CD14-positive monocyte (primary cell): ENCODE data around the gene HUNK. TPM values are rescaled to one million over a fixed set of nuclear protein-coding genes. Genes with fewer than 3 reads are reported as not detected.

Source experiments
- DNase-seq, 3 donors: peaks; one replicate each; pipeline ENCODE4 v3.0.0-alpha.2; 2011 to 2022
- H2AFZ ChIP-seq: 2 replicates; pipeline ENCODE4 v1.6.0; 2012; ENCODE audit warnings: mild to moderate bottlenecking, low read depth, low read length, inconsistent platforms; ENCODE audit not compliant: insufficient read depth, poor library complexity, severe bottlenecking
- H3K27ac ChIP-seq, 2 donors: 1 replicate in 1 of 2; 2 replicates in 1 of 2; pipeline ENCODE4 v1.5.1; 2012 to 2013; ENCODE audit warnings: low read length in 2 of 2, control low read depth in 1 of 2, inconsistent platforms in 1 of 2, low read depth in 1 of 2, mild to moderate bottlenecking in 1 of 2
- H3K27me3 ChIP-seq, 2 donors: one replicate each; pipeline versions ENCODE4 v1.6.0 to v1.6.1; 2011 to 2013; ENCODE audit warnings: low read length in 2 of 2; ENCODE audit not compliant: control insufficient read depth in 2 of 2, insufficient read depth in 2 of 2
- H3K36me3 ChIP-seq, 2 donors: replicated peaks in 1 of 2; 1 replicate in 1 of 2; 2 replicates in 1 of 2; pipeline versions ENCODE4 v1.5.1 to v1.6.1; 2012 to 2013; ENCODE audit warnings: low read length in 2 of 2, control low read depth in 1 of 2, inconsistent platforms in 1 of 2, mild to moderate bottlenecking in 1 of 2; ENCODE audit not compliant: insufficient read depth in 2 of 2, control insufficient read depth in 1 of 2
- H3K4me1 ChIP-seq, 2 donors: 1 replicate in 1 of 2; 2 replicates in 1 of 2; pipeline versions ENCODE4 v1.5.1 to v1.6.1; 2012 to 2013; ENCODE audit warnings: low read length in 2 of 2, control low read depth in 1 of 2, inconsistent platforms in 1 of 2, mild to moderate bottlenecking in 1 of 2, moderate library complexity in 1 of 2; ENCODE audit not compliant: insufficient read depth in 2 of 2, control insufficient read depth in 1 of 2
- H3K4me2 ChIP-seq: replicated peaks from 2 replicates; pipeline ENCODE3; 2012; ENCODE audit warnings: low read length, moderate library complexity, mild to moderate bottlenecking; ENCODE audit not compliant: poor library complexity, severe bottlenecking; ENCODE audit errors: extremely low read depth
- H3K4me3 ChIP-seq, 3 experiments: fragments of 200-600 bp in 1 of 3; sonication (generic) in 1 of 3; replicated peaks in 1 of 3; 1 replicate in 2 of 3; 2 replicates in 1 of 3; pipeline ENCODE4 v1.5.1; 2011 to 2013; ENCODE audit warnings: low read length in 3 of 3, mild to moderate bottlenecking in 3 of 3, control low read depth in 2 of 3, low read depth in 2 of 3, inconsistent platforms in 1 of 3, moderate library complexity in 1 of 3
- H3K79me2 ChIP-seq: 2 replicates; pipeline ENCODE4 v1.6.0; 2012; ENCODE audit warnings: mild to moderate bottlenecking, control low read depth, inconsistent platforms, low read length, moderate library complexity; ENCODE audit not compliant: insufficient read depth
- H3K9ac ChIP-seq: 2 replicates; pipeline ENCODE4 v1.6.0; 2017; ENCODE audit warnings: low read length, mild to moderate bottlenecking; ENCODE audit not compliant: insufficient read depth, poor library complexity, severe bottlenecking
- H3K9me3 ChIP-seq, 2 donors: replicated peaks in 1 of 2; 1 replicate in 1 of 2; 2 replicates in 1 of 2; pipeline versions ENCODE4 v1.5.1 to v1.6.1; 2012 to 2013; ENCODE audit warnings: low read length in 2 of 2, control low read depth in 1 of 2; ENCODE audit not compliant: control insufficient read depth in 1 of 2, insufficient read depth in 1 of 2
- H4K20me1 ChIP-seq: 2 replicates; pipeline ENCODE4 v1.6.0; 2012; ENCODE audit warnings: mild to moderate bottlenecking, low read length, control low read depth, moderate library complexity; ENCODE audit not compliant: insufficient read depth
- H3K27ac Mint-ChIP-seq, 7 donors: one replicate each; pipeline ENCODE4 v1.8.0; 2020; ENCODE audit warnings: mild to moderate bottlenecking in 7 of 7, mixed read lengths in 7 of 7, moderate library complexity in 6 of 7, inconsistent platforms in 2 of 7
- H3K27me3 Mint-ChIP-seq, 3 donors: one replicate each; pipeline ENCODE4 v1.8.0; 2021 to 2022; ENCODE audit warnings: low read depth in 3 of 3, mild to moderate bottlenecking in 3 of 3, mixed read lengths in 3 of 3, moderate library complexity in 3 of 3, inconsistent platforms in 1 of 3
- H3K36me3 Mint-ChIP-seq, 2 donors: one replicate each; pipeline ENCODE4 v1.8.0; 2020; ENCODE audit warnings: mixed read lengths in 2 of 2, inconsistent platforms in 1 of 2, mild to moderate bottlenecking in 1 of 2
- H3K4me1 Mint-ChIP-seq: one replicate; pipeline ENCODE4 v1.8.0; 2020; ENCODE audit warnings: mild to moderate bottlenecking, mixed read lengths
- H3K4me3 Mint-ChIP-seq, 2 donors: one replicate each; pipeline ENCODE4 v1.8.0; 2020; ENCODE audit warnings: mild to moderate bottlenecking in 2 of 2, mixed read lengths in 2 of 2, moderate library complexity in 1 of 2
- H3K9me3 Mint-ChIP-seq, 7 donors: one replicate each; pipeline ENCODE4 v1.8.0; 2020 to 2022; ENCODE audit warnings: mixed read lengths in 7 of 7, mild to moderate bottlenecking in 6 of 7, moderate library complexity in 6 of 7, inconsistent platforms in 2 of 7
- WGBS: methylation state at CpG from one replicate; pipeline ENCODE4 v1.1.5; 2013; ENCODE audit warnings: missing lambda C conversion rate; ENCODE audit not compliant: insufficient coverage; 5-methylcytosine and 5-hydroxymethylcytosine counted together
- intact Hi-C, 2 donors: fragments of 100-400 bp; cut with micrococcal nuclease; formaldehyde crosslinking; loops; one replicate each; pipeline versions ENCODE4 v1.15.0 to v1.15.1; 2023
- polyA plus RNA-seq, 3 donors: library from polyadenylated mRNA; depleted of rRNA in 1 of 3; unstranded in 2 of 3; stranded (reverse) in 1 of 3; fragments of 300-500 nt in 2 of 3; fragments of >200 nt in 1 of 3; fragmentation: Illumina TruSeq in 2 of 3; gene quantifications; 1 replicate in 2 of 3; 2 replicates in 1 of 3; pipeline ENCODE4 v1.2.3, GENCODE V29; 2012 to 2021
- TF ChIP-seq, protein P1 (sequence below): fragments of 200-600 bp; IDR thresholded peaks from one replicate; pipeline ENCODE4 v1.8.0; 2022; ENCODE audit warnings: antibody characterized with exemption, mild to moderate bottlenecking

Gene HUNK
- polyA plus RNA-seq, 3 donors, result not detected

DNA sequence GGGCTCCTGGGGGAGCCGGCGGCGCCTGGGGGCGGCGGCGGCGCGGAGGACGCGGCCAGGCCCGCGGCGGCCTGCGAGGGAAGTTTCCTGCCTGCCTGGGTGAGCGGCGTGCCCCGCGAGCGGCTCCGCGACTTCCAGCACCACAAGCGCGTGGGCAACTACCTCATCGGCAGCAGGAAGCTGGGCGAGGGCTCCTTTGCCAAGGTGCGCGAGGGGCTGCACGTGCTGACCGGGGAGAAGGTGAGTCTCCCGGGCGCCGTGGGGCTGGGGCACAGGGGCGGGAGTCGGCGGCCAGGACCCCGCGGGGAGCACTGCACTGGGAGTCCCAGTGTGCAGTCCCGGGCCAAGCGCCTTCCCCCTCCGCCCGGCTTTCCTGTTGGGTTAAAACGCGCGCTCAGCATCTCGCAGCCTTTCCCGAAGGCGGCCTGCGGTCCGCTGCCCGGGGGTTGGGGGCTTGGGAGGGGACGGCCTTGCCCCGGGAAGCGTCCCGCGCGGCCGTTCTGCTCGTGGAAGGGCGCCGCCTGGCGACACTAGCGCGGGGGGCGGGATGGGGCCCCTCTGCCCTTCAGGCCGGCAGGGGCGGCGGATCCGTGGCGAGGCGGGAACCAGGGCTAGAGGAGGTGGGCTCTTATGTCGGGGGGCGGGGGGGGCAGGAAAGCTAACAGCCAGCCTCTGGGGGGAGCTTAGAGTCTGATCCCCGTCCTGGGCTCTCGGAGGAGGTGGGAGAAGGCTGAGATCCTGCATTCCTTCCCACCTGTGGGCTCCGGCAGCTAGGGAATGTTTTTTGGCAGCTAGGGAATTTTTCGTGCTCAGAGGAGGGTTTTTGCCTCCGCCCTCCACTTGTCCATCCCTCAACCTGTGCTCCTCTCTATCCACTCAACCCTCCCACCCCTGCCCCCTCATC lies 1.1 kb downstream of the HUNK start:
- no peaks in the 10 kb centered on the region for H3K36me3 Mint-ChIP-seq
- Histone ChIP-seq H3K36me3 (no peaks in the 10 kb centered on the region), H3K9ac (no peak overlapping the region), H3K79me2 (no peaks in the 10 kb centered on the region), H3K27ac (no peak overlapping the region), H3K4me3 (peak overlapping the region in 2 of 3 experiments; percentile 12 to 56), H3K9me3 (peaks cover 0 to 19% of the 10 kb centered on the region in 2 donors), H3K27me3 (peaks cover 45 to 73% of the 10 kb centered on the region in 2 donors), H3K4me1 (peaks cover 3 to 13% of the 10 kb centered on the region in 2 donors), H3K4me2 (peak overlapping the region; percentile 55), H4K20me1 (no peaks in the 10 kb centered on the region), H2AFZ (peak overlapping the region; percentile 41)
- H3K27ac Mint-ChIP-seq, result no peak overlapping the region
- H3K4me3 Mint-ChIP-seq, result peak overlapping the region; percentile 34 to 67
- H3K9me3 Mint-ChIP-seq, result peaks cover 0 to 8% (median 0%) of the 10 kb centered on the region in 7 donors
- peaks cover 6% of the 10 kb centered on the region for H3K4me1 Mint-ChIP-seq
- TF ChIP-seq, protein P1, sequence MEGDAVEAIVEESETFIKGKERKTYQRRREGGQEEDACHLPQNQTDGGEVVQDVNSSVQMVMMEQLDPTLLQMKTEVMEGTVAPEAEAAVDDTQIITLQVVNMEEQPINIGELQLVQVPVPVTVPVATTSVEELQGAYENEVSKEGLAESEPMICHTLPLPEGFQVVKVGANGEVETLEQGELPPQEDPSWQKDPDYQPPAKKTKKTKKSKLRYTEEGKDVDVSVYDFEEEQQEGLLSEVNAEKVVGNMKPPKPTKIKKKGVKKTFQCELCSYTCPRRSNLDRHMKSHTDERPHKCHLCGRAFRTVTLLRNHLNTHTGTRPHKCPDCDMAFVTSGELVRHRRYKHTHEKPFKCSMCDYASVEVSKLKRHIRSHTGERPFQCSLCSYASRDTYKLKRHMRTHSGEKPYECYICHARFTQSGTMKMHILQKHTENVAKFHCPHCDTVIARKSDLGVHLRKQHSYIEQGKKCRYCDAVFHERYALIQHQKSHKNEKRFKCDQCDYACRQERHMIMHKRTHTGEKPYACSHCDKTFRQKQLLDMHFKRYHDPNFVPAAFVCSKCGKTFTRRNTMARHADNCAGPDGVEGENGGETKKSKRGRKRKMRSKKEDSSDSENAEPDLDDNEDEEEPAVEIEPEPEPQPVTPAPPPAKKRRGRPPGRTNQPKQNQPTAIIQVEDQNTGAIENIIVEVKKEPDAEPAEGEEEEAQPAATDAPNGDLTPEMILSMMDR, result peak; percentile 59
- under 1% methylated on average over 61 of the region's 77 CpGs for WGBS
- H3K27me3 Mint-ChIP-seq, result peaks cover 61 to 83% (median 63%) of the 10 kb centered on the region in 3 donors
- intact Hi-C loops, result loop anchor here in 1 of 2 donors (10.0 kb wide), 1 partner anchor 381 kb away; no protein-coding TSS in a partner anchor
- DNase-seq, result peak in 1 of 3 donors; percentile 5

DNA sequence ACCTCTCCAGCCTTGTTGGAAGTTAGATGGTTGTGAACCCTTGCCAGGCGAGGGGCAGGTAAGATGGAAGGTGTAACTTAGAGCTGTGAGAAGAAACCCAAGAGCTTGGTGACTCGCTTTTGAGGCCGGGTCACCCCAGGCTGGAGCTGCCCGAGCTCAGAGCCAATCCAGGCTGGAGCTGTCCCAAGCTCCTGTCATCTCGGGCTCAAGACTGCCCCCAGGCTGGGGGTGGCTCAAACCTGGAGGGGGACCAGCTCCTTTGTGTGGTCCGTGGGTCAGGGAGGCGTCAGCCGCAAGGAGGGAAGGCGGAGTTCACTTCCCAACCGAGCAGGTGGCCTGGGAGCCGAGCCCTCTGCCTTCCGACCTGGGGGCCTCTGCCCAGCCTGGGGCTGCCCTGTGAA lies 2.0 kb downstream of the HUNK start:
- H2AFZ ChIP-seq, result no peak overlapping the region
- peaks cover 6% of the 10 kb centered on the region for H3K4me1 Mint-ChIP-seq
- H3K27ac Mint-ChIP-seq, result no peak overlapping the region
- no peaks in the 10 kb centered on the region for H4K20me1 ChIP-seq
- H3K27me3 ChIP-seq, result peaks cover 38 to 66% of the 10 kb centered on the region in 2 donors
- peaks cover 57 to 85% (median 60%) of the 10 kb centered on the region in 3 donors for H3K27me3 Mint-ChIP-seq
- H3K9ac ChIP-seq, result no peak overlapping the region
- 56% methylated on average over 12 of the region's 12 CpGs for WGBS
- peaks cover 3 to 13% of the 10 kb centered on the region in 2 donors for H3K4me1 ChIP-seq
- peak overlapping the region in 1 of 2 donors; percentile 63 for H3K4me3 Mint-ChIP-seq
- H3K9me3 ChIP-seq, result peaks cover 0 to 19% of the 10 kb centered on the region in 2 donors
- TF ChIP-seq, protein P1, result no peak
- no peak overlapping the region for H3K4me3 ChIP-seq
- no peaks in the 10 kb centered on the region for H3K36me3 Mint-ChIP-seq
- no peaks in the 10 kb centered on the region for H3K36me3 ChIP-seq
- intact Hi-C loops, result loop anchor here in 1 of 2 donors (10.0 kb wide), 1 partner anchor 380 kb away; no protein-coding TSS in a partner anchor
- no peak for DNase-seq
- H3K79me2 ChIP-seq, result no peaks in the 10 kb centered on the region
- H3K4me2 ChIP-seq, result no peak overlapping the region
- H3K9me3 Mint-ChIP-seq, result peaks cover 0 to 8% (median 0%) of the 10 kb centered on the region in 7 donors
- H3K27ac ChIP-seq, result no peak overlapping the region
